ENCODE data around the gene GPC5.

GRCh38 chr13:91698308-91698707, 299.9 kb downstream of the GPC5 start:
- no peak for TF ChIP-seq CTCF (IDR thresholded peaks at IDR 0.05; ENCODE audit: low read length)
- no peak for TF ChIP-seq EZH2 (IDR thresholded peaks at IDR 0.05; ENCODE audit: borderline replicate concordance, low read length)

Measured in OCI-LY1 (cell line).